WI38 (cell line): Measurements from ENCODE around the gene ATG7.
"Not testable (repeated sequence)": the region's sequence is repeated elsewhere in the genome, so short reads cannot be mapped to it uniquely, and the experiment has no call there.

Experiments
- H3K4me3 ChIP-seq: 2 replicates; pipeline ENCODE4 v1.5.1; 2011; ENCODE audit warnings: low read depth, mild to moderate bottlenecking, control low read depth, low read length
- CTCF ChIP-seq: IDR thresholded peaks from 2 replicates; pipeline ENCODE4 v1.5.1; 2012; ENCODE audit warnings: low read depth, mild to moderate bottlenecking, control low read depth, low read length

The ATG7 gene

GRCh38 chr3:11438646-11439045, 166.4 kb downstream of the ATG7 start:
- no peak for TF ChIP-seq CTCF

GRCh38 chr3:11441346-11441745, 169.1 kb downstream of the ATG7 start:
- not testable (repeated sequence) for H3K4me3 ChIP-seq

More at GRCh38 chr3:11438646-11439045, 166.4 kb downstream of the ATG7 start:
- no peak overlapping the region for H3K4me3 ChIP-seq

- TF ChIP-seq CTCF = no peak
- no peak overlapping the region for H3K4me3 ChIP-seq
These were observed 172.2 kb downstream of the ATG7 start for GRCh38 chr3:11444404-11444803.

- H3K4me3 ChIP-seq = not testable (repeated sequence)
These were observed 173.0 kb downstream of the ATG7 start for GRCh38 chr3:11445193-11445592.

- no peak for TF ChIP-seq CTCF
- no peak overlapping the region for H3K4me3 ChIP-seq
These were observed 173.7 kb downstream of the ATG7 start for GRCh38 chr3:11445883-11446282.

- TF ChIP-seq CTCF = no peak
- no peak overlapping the region for H3K4me3 ChIP-seq
These were observed 175.5 kb downstream of the ATG7 start for GRCh38 chr3:11447584-11448200.

- no peak for TF ChIP-seq CTCF
- H3K4me3 ChIP-seq = no peak overlapping the region
These were observed 177.8 kb downstream of the ATG7 start for GRCh38 chr3:11450015-11450414.

- H3K4me3 ChIP-seq = no peak overlapping the region
- TF ChIP-seq CTCF = no peak
These were observed 180.1 kb downstream of the ATG7 start for GRCh38 chr3:11452312-11452711.
